HepG2 (cell line): ENCODE measurements around the gene CRAMP1. TPM values are rescaled to one million over a fixed set of nuclear protein-coding genes. Genes with fewer than 3 reads are reported as not detected.

Experiments used
- ATF7 ChIP-seq, 2 experiments: fragments of 450-650 bp in 1 of 2; sonication (generic) in 1 of 2; formaldehyde crosslinking in 1 of 2; IDR thresholded peaks; 2 replicates each; pipeline versions ENCODE4 v1.4.0 to v1.6.1; 2016 to 2020; ENCODE audit warnings: antibody characterized with exemption in 1 of 2, mild to moderate bottlenecking in 1 of 2, missing genetic modification reagents in 1 of 2
- CBX1 ChIP-seq: IDR thresholded peaks from one replicate; pipeline ENCODE4 v1.6.1; 2016; ENCODE audit warnings: antibody characterized with exemption, low read depth
- DBP ChIP-seq: sonication (generic); formaldehyde crosslinking; IDR thresholded peaks from 2 replicates; pipeline ENCODE4 v1.4.0; 2020; ENCODE audit warnings: missing genetic modification reagents; ENCODE audit errors: not compliant biosample characterization
- EED ChIP-seq: sonication (generic); formaldehyde crosslinking; IDR thresholded peaks from 2 replicates; pipeline ENCODE4 v1.5.0; 2020; ENCODE audit warnings: mild to moderate bottlenecking, missing genetic modification reagents
- JARID2 ChIP-seq: sonication (generic); formaldehyde crosslinking; IDR thresholded peaks from 2 replicates; pipeline ENCODE4 v1.8.1; 2023; ENCODE audit warnings: missing genetic modification reagents, inconsistent platforms; ENCODE audit not compliant: insufficient replicate concordance
- NFE2L1 ChIP-seq: sonication (generic); formaldehyde crosslinking; IDR thresholded peaks from 2 replicates; pipeline ENCODE4 v1.4.0; 2020; ENCODE audit warnings: missing genetic modification reagents, mild to moderate bottlenecking, borderline replicate concordance
- RFXANK ChIP-seq: IDR thresholded peaks from 2 replicates; pipeline ENCODE4 v1.6.1; 2016
- SP5 ChIP-seq: IDR thresholded peaks from 2 replicates; pipeline ENCODE4 v1.6.1; 2016; ENCODE audit warnings: low read depth, borderline replicate concordance
- STAT5B ChIP-seq: sonication (generic); formaldehyde crosslinking; IDR thresholded peaks from 2 replicates; pipeline ENCODE4 v1.4.0; 2020; ENCODE audit warnings: missing genetic modification reagents
- TCF12 ChIP-seq, 2 experiments: fragments of 450-650 bp in 1 of 2; sonication (generic) in 1 of 2; formaldehyde crosslinking in 1 of 2; IDR thresholded peaks; 2 replicates each; pipeline versions ENCODE4 v1.6.1 to v1.8.0; 2017 to 2022; ENCODE audit warnings: antibody characterized with exemption in 1 of 2, mild to moderate bottlenecking in 1 of 2, missing genetic modification reagents in 1 of 2, moderate library complexity in 1 of 2
- ZKSCAN1 ChIP-seq: fragments of 150-350 bp; IDR thresholded peaks from 2 replicates; pipeline ENCODE4 v1.6.1; 2014; ENCODE audit warnings: low read length
- ZNF20 ChIP-seq: sonication (generic); formaldehyde crosslinking; IDR thresholded peaks from 2 replicates; pipeline ENCODE4 v1.4.0; 2020; ENCODE audit warnings: mild to moderate bottlenecking, moderate library complexity, missing genetic modification reagents
- ZNF234 ChIP-seq: sonication (generic); formaldehyde crosslinking; conservative IDR thresholded peaks from 2 replicates; pipeline ENCODE4 v1.5.1; 2020; ENCODE audit warnings: mild to moderate bottlenecking, missing genetic modification reagents
- ZNF276 ChIP-seq: sonication (generic); formaldehyde crosslinking; IDR thresholded peaks from 2 replicates; pipeline ENCODE4 v1.4.0; 2020; ENCODE audit warnings: mild to moderate bottlenecking, low read depth, missing genetic modification reagents
- ZNF3 ChIP-seq: IDR thresholded peaks from 2 replicates; pipeline ENCODE4 v1.7.0; 2017; ENCODE audit warnings: inconsistent platforms
- ZNF530 ChIP-seq: sonication (generic); formaldehyde crosslinking; IDR thresholded peaks from 2 replicates; pipeline ENCODE4 v1.5.0; 2020; ENCODE audit warnings: low read depth, mild to moderate bottlenecking, missing genetic modification reagents
- ZNF549 ChIP-seq: sonication (generic); formaldehyde crosslinking; IDR thresholded peaks from 2 replicates; pipeline ENCODE4 v1.5.0; 2020; ENCODE audit warnings: missing genetic modification reagents
- ZNF773 ChIP-seq: sonication (generic); formaldehyde crosslinking; IDR thresholded peaks from 2 replicates; pipeline ENCODE4 v1.4.0; 2020; ENCODE audit warnings: missing genetic modification reagents, borderline replicate concordance
- ZNF879 ChIP-seq: sonication (generic); formaldehyde crosslinking; IDR thresholded peaks from 2 replicates; pipeline ENCODE4 v1.8.1; 2023; ENCODE audit warnings: missing genetic modification reagents
- ZNF883 ChIP-seq: sonication (generic); formaldehyde crosslinking; IDR thresholded peaks from 2 replicates; pipeline ENCODE4 v1.5.1; 2020; ENCODE audit warnings: mild to moderate bottlenecking, missing genetic modification reagents; ENCODE audit errors: not compliant biosample characterization
- polyA plus RNA-seq, 8 experiments: library from polyadenylated mRNA; depleted of rRNA in 3 of 8; stranded (reverse) in 7 of 8; unstranded in 1 of 8; fragments of >200 nt; fragmentation: Illumina TruSeq in 4 of 8; extraction: Trizol in 4 of 8; gene quantifications; 2 replicates each; pipeline versions ENCODE4 v1.2.1 to v1.2.3, GENCODE V29; 2011 to 2016; ENCODE audit warnings: low read depth in 4 of 8, missing spikeins in 1 of 8, mixed read lengths in 1 of 8; ENCODE audit not compliant: insufficient read depth in 1 of 8
- total RNA-seq, 5 experiments: library from RNA; depleted of rRNA; stranded (reverse); fragments of >200 nt; fragmentation: Illumina TruSeq; extraction: Trizol; gene quantifications; 2 replicates each; pipeline ENCODE4 v1.2.3, GENCODE V29; 2016; ENCODE audit warnings: low read depth in 1 of 5
- TF ChIP-seq, protein P1 (sequence below): sonication (generic); formaldehyde crosslinking; IDR thresholded peaks from 2 replicates; pipeline ENCODE4 v1.5.1; 2020; ENCODE audit warnings: mild to moderate bottlenecking, missing genetic modification reagents, borderline replicate concordance

Gene CRAMP1
- total and polyA plus RNA-seq, 2 of the 13 experiments (the other 11 are each of a cell fraction or from before 2014, with no cell fraction given) = 6.8 to 9.7 TPM

- TF ChIP-seq TCF12 (IDR thresholded peaks at IDR 0.05) (no peak), TCF12 (CRISPR knock-in tag; IDR thresholded peaks at IDR 0.05) (0 out of 2 replicates have a peak, but pooled peaks have one; percentile 40), ZNF549 (CRISPR knock-in tag) (no peak), ATF7 (IDR thresholded peaks at IDR 0.05) (no peak), ATF7 (CRISPR knock-in tag; IDR thresholded peaks at IDR 0.05) (no peak), JARID2 (no peak), CBX1 (no peak), SP5 (CRISPR knock-in tag) (peak; percentile 35; the same call in 1 of the 2 replicates), ZNF773 (CRISPR knock-in tag) (0 out of 2 replicates have a peak, but pooled peaks have one; percentile 17), ZNF879 (no peak), EED (CRISPR knock-in tag) (no peak), STAT5B (no peak), ZNF276 (CRISPR knock-in tag) (0 out of 2 replicates have a peak, but pooled peaks have one; percentile 39), DBP (CRISPR knock-in tag) (no peak), NFE2L1 (no peak), ZNF234 (CRISPR knock-in tag) (0 out of 2 replicates have a peak, but pooled peaks have one; percentile 6), ZNF883 (no peak), ZNF530 (CRISPR knock-in tag) (no peak), ZKSCAN1 (no peak), ZNF20 (CRISPR knock-in tag) (no peak), RFXANK (CRISPR knock-in tag) (no peak), ZNF3 (no peak)
- TF ChIP-seq, protein P1, sequence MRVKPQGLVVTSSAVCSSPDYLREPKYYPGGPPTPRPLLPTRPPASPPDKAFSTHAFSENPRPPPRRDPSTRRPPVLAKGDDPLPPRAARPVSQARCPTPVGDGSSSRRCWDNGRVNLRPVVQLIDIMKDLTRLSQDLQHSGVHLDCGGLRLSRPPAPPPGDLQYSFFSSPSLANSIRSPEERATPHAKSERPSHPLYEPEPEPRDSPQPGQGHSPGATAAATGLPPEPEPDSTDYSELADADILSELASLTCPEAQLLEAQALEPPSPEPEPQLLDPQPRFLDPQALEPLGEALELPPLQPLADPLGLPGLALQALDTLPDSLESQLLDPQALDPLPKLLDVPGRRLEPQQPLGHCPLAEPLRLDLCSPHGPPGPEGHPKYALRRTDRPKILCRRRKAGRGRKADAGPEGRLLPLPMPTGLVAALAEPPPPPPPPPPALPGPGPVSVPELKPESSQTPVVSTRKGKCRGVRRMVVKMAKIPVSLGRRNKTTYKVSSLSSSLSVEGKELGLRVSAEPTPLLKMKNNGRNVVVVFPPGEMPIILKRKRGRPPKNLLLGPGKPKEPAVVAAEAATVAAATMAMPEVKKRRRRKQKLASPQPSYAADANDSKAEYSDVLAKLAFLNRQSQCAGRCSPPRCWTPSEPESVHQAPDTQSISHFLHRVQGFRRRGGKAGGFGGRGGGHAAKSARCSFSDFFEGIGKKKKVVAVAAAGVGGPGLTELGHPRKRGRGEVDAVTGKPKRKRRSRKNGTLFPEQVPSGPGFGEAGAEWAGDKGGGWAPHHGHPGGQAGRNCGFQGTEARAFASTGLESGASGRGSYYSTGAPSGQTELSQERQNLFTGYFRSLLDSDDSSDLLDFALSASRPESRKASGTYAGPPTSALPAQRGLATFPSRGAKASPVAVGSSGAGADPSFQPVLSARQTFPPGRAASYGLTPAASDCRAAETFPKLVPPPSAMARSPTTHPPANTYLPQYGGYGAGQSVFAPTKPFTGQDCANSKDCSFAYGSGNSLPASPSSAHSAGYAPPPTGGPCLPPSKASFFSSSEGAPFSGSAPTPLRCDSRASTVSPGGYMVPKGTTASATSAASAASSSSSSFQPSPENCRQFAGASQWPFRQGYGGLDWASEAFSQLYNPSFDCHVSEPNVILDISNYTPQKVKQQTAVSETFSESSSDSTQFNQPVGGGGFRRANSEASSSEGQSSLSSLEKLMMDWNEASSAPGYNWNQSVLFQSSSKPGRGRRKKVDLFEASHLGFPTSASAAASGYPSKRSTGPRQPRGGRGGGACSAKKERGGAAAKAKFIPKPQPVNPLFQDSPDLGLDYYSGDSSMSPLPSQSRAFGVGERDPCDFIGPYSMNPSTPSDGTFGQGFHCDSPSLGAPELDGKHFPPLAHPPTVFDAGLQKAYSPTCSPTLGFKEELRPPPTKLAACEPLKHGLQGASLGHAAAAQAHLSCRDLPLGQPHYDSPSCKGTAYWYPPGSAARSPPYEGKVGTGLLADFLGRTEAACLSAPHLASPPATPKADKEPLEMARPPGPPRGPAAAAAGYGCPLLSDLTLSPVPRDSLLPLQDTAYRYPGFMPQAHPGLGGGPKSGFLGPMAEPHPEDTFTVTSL = no peak
Measured at GRCh38 chr16:1677942-1678499, 65.9 kb downstream of the CRAMP1 start, which contains the start of gene JPT2 (continued).
